K562 (cell line): Measurements from ENCODE around the gene COX14.

Experiments used
- CTCF ChIP-seq, 3 experiments: IDR thresholded peaks in 2 of 3; conservative IDR thresholded peaks in 1 of 3; 2 replicates each; pipeline ENCODE4 v1.5.1; 2011 to 2012; ENCODE audit warnings: low read length in 3 of 3, mild to moderate bottlenecking in 3 of 3, control low read depth in 2 of 3, improper control_type of control experiment in 1 of 3, inconsistent platforms in 1 of 3, low read depth in 1 of 3, mixed read lengths in 1 of 3, moderate library complexity in 1 of 3; ENCODE audit not compliant: insufficient read depth in 2 of 3
- MAX ChIP-seq: sonication (generic); formaldehyde crosslinking; IDR thresholded peaks from 2 replicates; pipeline ENCODE4 v1.9.0; 2022; ENCODE audit warnings: mild to moderate bottlenecking, missing genetic modification reagents
- NR3C1 ChIP-seq: sonication (generic); formaldehyde crosslinking; IDR thresholded peaks from 2 replicates; pipeline ENCODE4 v1.8.1; 2022; ENCODE audit warnings: missing genetic modification reagents
- REST ChIP-seq, 2 experiments: fragments of 450-650 bp; formaldehyde crosslinking in 1 of 2; IDR thresholded peaks; 2 replicates each; pipeline versions ENCODE4 v1.4.0 to v1.6.1; 2014 to 2020; ENCODE audit warnings: mild to moderate bottlenecking in 2 of 2, borderline replicate concordance in 1 of 2, low read depth in 1 of 2
- SNRNP70 ChIP-seq: fragments of 200-400 bp; formaldehyde crosslinking; optimal IDR thresholded peaks from 2 replicates; pipeline ENCODE3; 2017; ENCODE audit warnings: low read depth, low read length
- TAF1 ChIP-seq: IDR thresholded peaks from 2 replicates; pipeline ENCODE4 v1.6.1; 2011; ENCODE audit warnings: mild to moderate bottlenecking, low read length, moderate library complexity; ENCODE audit not compliant: insufficient read depth, control insufficient read depth, severe bottlenecking; ENCODE audit errors: extremely low read depth
- TAF15 ChIP-seq: fragments of 200-400 bp; formaldehyde crosslinking; IDR thresholded peaks from 2 replicates; pipeline ENCODE4 v1.6.1; 2017; ENCODE audit warnings: mild to moderate bottlenecking, low read depth, low read length, moderate library complexity
- USF2 ChIP-seq: sonication (generic); formaldehyde crosslinking; IDR thresholded peaks from 2 replicates; pipeline ENCODE4 v1.5.0; 2020; ENCODE audit warnings: missing genetic modification reagents
- ZFX ChIP-seq: sonication (generic); formaldehyde crosslinking; IDR thresholded peaks from 2 replicates; pipeline ENCODE4 v1.8.0; 2022; ENCODE audit warnings: mild to moderate bottlenecking, missing genetic modification reagents, moderate library complexity
- ZNF431 ChIP-seq: sonication (generic); formaldehyde crosslinking; IDR thresholded peaks from 2 replicates; pipeline ENCODE4 v1.8.0; 2022; ENCODE audit warnings: mild to moderate bottlenecking, missing genetic modification reagents

GRCh38 chr12:50157259-50157658 lies 45.2 kb downstream of the COX14 start:
- TF ChIP-seq TAF15 = no peak
- no peak for TF ChIP-seq TAF1
- no peak for TF ChIP-seq SNRNP70
- no peak for TF ChIP-seq CTCF (IDR thresholded peaks at IDR 0.05 in 2 of 3, conservative IDR thresholded peaks at IDR 0.05 in 1 of 3; ENCODE audit: insufficient read depth in 2 of 3, low read depth in 1 of 3, low read length in 3 of 3)
- TF ChIP-seq MAX = no peak
- TF ChIP-seq USF2 (CRISPR knock-in tag) = no peak
- no peak for TF ChIP-seq REST (IDR thresholded peaks at IDR 0.05; ENCODE audit: borderline replicate concordance)
- TF ChIP-seq REST (CRISPR knock-in tag; IDR thresholded peaks at IDR 0.05; ENCODE audit: low read depth) = no peak
- TF ChIP-seq NR3C1 = no peak
- TF ChIP-seq ZNF431 = no peak
- no peak for TF ChIP-seq ZFX (CRISPR knock-in tag)
